Measurements from ENCODE around the gene DNAJB13.
"Not testable (repeated sequence)": the region's sequence is repeated elsewhere in the genome, so short reads cannot be mapped to it uniquely, and the experiment has no call there.

The DNAJB13 gene

DNA sequence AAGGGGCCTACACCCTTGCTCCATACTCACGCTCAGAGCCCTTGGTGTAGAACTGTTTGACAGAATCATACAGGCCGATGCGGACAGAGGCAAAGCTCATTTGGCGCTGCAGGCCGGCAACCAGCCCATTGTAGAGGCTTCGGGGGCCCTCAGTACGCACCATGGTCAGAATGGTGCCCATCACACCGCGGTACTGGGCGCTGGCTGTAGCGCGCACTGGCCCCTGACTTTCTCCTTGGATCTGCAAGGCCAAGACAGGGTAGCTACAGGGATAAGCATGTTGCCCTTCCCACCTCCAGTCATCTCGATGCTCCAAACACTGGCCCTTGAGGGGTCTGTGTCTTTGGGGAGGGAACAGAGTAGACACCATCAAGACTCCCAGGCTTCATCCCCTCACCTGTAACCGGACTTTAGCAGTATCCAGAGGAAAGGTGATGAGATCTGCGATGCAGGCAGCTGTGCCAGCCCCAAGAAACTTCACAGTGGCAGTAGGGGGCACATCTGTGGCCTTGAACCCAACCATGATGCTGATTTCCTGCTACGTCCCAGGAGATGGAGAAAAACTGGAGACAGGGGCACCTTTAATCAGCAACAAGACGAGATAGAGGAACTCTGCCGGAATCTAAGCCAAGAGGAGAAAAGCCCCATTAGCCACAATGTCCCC, 27.2 kb downstream of the DNAJB13 start:
- DNase-seq (ENCODE audit: low read depth) = no peak

DNA sequence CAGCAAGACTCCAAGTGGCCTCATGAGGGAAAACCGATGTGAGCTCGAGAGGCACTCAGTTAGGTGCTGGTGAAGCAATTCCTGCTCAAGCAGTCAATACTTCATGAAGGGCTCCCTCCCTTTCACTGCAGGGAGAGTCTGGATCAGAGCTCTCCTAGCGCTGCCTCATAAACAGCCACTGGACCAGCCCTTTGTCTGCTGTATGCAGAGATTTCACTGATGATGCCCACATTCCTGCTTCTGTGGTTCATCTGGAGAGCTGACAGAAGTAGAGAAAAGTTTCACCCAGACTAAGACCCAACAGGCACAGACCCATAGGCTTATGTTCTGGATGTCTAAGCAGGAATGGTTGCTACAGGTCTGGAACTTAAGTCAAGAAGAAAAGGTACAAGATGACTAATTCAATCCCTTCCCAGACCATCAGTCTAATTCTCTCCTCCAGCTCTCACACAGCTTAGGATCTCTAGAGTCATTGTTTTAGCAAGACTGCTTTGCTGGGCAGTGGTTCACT, 27.8 kb downstream of the DNAJB13 start:
- DNase-seq (ENCODE audit: low read depth) = no peak

GRCh38 chr11:73980001-73980961, 29.5 kb downstream of the DNAJB13 start:
- DNase-seq (ENCODE audit: low read depth) = peak; percentile 70

DNA sequence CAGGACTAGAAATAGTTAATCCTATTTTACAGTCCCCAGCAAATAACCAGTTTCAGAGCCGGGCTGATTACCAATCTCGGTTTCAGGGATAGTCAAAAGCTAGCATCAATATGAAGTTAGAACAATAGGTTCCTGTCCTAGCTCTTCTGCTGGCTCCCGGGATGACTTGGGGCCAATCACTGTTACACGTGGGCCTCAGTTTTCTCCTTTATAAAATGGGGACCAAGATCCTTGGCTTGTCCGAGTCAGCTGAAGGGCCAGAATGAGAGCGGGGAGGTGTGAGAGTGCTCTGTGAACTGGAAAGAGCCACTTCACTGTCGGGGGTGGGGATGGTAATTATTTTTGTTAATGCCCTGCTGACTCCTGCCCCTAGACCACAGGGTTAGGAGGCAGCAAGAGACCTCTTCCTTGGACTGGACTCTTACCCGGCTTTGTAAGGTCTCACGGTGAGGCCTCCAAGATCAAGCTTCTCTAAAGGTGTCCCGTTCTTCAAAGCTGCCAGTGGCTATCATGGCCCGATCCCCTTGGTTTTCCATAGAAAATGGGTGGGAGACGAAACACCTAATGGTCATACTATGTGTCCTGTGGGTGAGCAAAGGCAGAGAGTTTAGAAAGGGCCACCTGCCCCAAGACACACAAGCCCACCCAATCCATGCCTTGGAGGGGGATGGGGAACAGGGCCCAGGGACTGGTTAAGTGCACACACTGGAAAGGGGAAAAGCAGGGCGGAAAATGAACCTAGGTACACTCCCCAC, 30.4 kb downstream of the DNAJB13 start:
- no peak for DNase-seq (ENCODE audit: low read depth)

DNA sequence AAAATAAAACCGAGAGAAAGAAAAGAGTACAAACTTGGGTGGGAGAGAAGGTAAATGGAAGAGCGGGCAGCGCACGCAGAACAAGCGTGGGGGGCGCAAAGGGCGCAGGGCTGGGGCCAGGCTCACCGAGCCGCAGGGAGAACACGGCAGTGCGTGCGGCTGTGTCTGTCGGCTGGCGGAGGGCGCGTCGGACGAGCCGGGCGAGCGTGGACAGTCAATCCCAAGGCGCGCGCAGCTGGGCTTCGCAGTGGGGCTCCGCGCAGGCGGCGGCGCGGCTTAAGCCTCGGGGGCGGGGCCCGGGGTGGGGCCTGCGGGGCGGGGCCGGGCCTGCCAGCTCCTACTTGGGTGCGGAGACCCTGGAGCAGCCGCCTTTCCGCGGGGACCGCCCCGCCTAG, 31.8 kb downstream of the DNAJB13 start, which contains the start of gene UCP2:
Gene UCP2 (minus strand): TSS at position 249 of the 395 bp plus-strand sequence. CDS start 4,465 bp downstream, outside the sequence.
- peak; percentile 69 for DNase-seq (ENCODE audit: low read depth)

DNA sequence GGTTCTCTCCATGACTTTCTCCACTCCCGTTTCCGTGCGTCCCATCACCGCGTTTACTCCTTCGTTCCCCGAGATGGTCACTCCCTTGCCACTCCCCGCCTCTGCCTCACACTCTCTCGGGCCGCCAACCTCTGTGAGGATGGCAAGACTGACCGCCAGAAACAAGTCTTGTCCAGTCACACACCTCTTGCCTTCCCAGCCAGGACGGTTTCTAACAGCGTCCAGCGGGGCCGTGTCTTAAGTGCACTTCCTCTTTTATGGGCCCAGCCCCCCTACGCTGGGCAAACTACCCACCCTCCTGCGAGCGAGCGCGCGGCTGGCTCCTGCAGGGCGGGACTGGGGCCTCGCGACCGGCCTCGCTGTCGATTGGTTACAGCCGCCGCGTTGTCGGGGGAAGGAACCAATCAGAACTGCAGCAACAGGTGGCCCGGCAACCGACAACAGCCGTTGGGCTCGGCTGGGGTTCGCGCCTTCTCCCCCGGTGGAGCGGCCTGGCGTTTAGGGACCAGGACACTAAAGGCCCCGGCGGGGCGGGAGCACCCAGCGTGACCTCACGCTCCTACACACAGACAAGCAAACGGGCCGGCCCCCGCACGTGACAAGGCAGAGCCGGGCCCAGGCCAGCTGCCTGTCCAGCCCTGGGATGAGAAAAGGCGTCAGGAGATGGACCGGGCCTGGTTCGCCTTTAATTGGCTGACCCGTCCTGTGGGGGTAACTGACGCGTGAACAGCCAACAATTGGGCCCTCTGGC, 32.3 kb downstream of the DNAJB13 start:
- DNase-seq (ENCODE audit: low read depth) = peak; percentile 84

GRCh38 chr11:73983741-73984538, 33.1 kb downstream of the DNAJB13 start:
- no peak for DNase-seq (ENCODE audit: low read depth)

GRCh38 chr11:73985661-73986060, 34.8 kb downstream of the DNAJB13 start:
- DNase-seq (ENCODE audit: low read depth) = not testable (repeated sequence)

GRCh38 chr11:73988227-73988626, 37.4 kb downstream of the DNAJB13 start:
- no peak for DNase-seq (ENCODE audit: low read depth)

GRCh38 chr11:73989156-73989555, 38.3 kb downstream of the DNAJB13 start:
- DNase-seq (ENCODE audit: low read depth) = no peak

DNA sequence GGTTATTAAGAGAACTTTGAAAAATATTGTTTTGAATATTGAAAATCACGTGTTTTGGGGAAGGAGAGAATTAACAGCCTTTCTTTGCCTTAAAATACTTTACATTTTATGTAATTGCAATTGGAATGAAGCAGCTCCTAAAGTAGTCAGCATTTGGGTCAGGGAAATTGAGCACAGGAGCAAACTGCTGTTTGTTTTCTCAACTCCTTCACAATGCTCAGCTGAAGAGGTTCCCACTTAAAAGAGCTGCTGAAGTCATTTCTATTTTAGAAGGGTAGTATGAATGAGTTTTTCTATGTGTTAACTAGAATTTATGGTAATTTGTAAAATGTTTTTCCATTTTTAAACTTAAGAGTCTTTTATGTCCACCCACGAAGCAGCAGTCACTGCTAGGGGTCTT, 39.9 kb downstream of the DNAJB13 start:
- DNase-seq (ENCODE audit: low read depth) = no peak

DNA sequence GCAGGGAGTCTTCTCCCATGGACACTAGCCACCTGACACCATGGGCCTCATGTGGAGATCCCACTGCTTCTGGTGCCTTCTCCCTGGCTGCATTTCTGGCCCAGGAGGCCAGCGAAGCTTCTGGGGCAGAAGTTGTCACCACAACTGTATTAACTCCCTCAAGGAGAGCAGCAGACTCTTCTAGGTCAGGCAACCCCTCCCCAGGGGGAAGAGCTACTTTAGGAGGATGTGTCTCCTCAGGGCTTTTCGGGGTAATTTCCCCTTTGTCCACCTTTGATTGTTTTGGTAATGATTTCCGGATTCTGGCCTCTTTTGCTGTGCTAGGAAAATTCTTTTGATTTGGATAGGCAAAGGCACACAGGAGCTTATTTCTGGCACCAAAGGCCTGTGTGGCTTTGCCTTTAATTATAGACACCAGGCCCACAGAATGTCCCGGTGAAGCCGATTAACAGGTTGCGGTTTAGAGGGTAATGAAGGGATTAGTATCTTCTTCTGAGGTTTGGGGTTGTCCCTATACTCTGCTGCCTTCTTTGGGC, 40.7 kb downstream of the DNAJB13 start:
- DNase-seq (ENCODE audit: low read depth) = no peak

DNA sequence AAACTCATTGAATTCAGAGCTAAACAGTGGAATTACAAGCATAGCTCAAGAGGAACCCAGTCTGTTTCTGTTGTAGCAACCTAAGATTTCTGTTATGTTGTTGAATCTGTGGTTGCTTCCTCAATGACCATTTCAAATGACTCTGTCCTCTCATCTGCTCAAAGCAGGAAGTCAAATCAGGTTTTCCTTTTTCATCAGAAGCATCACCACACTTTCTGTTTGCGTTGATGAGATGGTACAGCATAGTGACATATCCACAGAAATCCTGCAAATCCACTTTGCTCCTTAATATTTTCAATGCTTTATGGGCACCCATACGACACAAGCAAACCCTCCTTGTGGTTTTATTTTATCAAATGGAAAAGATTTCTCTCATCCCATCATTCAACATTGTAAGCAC, 44.4 kb downstream of the DNAJB13 start:
- no peak for DNase-seq (ENCODE audit: low read depth)

DNA sequence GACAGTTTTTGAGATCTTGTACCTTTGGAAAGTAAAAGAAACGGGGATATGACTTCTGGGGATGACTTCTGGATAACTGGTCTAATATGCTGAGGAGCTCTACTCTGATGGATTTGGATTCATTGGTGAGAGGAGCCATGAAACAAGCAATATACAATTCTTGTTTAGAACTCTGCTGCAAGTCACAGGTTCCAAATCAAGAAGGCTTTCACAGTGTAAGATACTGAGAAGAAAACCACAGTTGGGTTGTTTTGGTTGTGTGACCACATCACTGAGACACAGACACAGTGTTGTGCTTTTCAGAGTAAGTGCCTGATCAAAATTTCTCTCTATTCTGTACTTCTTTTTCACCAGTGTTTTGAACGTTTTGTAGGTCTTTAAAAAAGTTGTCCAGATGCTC, 44.9 kb downstream of the DNAJB13 start:
- DNase-seq (ENCODE audit: low read depth) = no peak

DNA sequence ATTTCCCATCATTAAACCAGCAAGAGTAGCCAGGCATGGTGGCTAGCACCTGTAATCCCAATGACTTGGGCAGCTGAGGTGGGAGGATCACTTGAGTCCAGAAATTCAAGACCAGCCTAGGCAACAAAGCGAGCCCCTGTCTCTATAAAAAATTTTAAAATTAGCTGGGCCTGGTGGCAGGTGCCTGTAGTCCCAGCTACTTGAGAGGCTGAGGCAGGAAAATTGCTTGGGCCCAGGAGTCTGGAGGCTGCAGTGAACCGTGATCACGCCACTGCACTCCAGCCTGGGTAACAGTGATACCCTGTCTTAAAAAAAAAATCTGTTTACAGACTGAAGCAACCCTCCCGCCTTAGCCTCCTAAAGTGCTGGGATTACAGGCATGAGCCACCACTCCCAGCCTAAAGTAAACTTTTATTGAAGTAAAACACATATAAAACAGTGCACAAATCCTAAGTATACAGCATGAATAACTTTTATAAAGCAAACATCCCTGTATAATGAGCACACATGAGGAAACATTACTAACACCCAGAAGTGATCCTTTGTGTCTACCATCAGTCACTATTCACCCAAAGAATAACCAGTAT, 45.4 kb downstream of the DNAJB13 start:
- no peak for DNase-seq (ENCODE audit: low read depth)

DNA sequence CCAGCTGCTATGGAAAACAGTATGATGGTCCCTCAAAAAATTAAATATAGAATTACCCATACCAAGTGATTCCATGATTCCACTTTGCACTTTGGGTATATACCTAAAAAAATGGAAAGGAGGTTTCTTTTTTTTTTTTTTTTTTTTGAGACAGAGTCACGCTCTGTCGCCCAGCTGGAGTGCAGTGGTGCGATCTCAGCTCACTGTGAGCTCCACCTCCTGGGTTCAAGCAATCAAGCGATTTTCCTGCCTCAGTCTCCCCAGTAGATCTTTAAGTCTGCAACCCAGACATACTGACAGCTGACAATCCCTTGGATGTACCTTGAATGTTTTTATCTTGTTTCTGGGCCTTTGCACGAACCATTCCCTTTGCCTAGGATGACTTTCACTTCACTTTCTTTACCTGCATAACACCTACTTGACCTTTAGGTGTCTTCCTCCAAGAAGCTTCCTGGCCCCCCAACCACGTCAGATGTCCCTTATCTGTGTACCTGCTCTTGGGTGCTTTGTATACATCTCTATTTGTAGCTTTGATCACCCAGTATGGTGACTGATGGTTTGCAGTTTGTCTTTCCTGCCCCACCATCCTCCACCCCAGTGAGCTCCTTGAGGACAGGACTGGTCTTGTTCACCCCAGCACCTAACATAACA, 46.4 kb downstream of the DNAJB13 start:
- no peak for DNase-seq (ENCODE audit: low read depth)

GRCh38 chr11:73998846-73999575, 48.2 kb downstream of the DNAJB13 start:
- no peak for DNase-seq (ENCODE audit: low read depth)

- DNase-seq (ENCODE audit: low read depth) = no peak
Observed at GRCh38 chr11:73999581-74000306, 48.9 kb downstream of the DNAJB13 start.

Data from activated gamma-delta T cell treated with anti-CD3 and anti-CD28 coated beads, Interleukin-2, amount 50 U/mL, for 16 hours (primary cell).